ENCODE data around the gene MMP25. TPM values are rescaled to one million over a fixed set of nuclear protein-coding genes. Genes with fewer than 3 reads are reported as not detected.

Gene MMP25
- total and polyA plus RNA-seq, 9 of the 15 experiments (the other 6 are each of a cell fraction or from before 2014, with no cell fraction given) = 0.03 to 0.04 TPM; not detected in 7

- TF ChIP-seq ZBTB34 (CRISPR knock-in tag; IDR thresholded peaks at IDR 0.05) = no peak
Observed at GRCh38 chr16:3059041-3059722, 12.8 kb downstream of the MMP25 start (continued).

GRCh38 chr16:3059723-3060242 lies 13.4 kb downstream of the MMP25 start:
- in situ Hi-C loops (cut with MboI) = no loop called here
- Histone ChIP-seq H3K36me3 (ENCODE audit: control insufficient read depth, insufficient read depth, low read length) (no peaks in the 10 kb centered on the region), H2AFZ (ENCODE audit: low read depth, low read length) (peak overlapping the region; percentile 97), H3K9ac (ENCODE audit: insufficient read depth in 1 of 2, low read depth in 2 of 2, low read length in 2 of 2) (peak overlapping the region; percentile 85 to 97; a peak in 3 of 4 replicates), H3K4me2 (ENCODE audit: insufficient read depth, low read length) (peak overlapping the region; percentile 84), H3K4me3 (peak overlapping the region; percentile 93), H3K9me1 (ENCODE audit: control insufficient read depth, insufficient read depth, low read length) (peaks cover 4% of the 10 kb centered on the region), H3K27me3 (ENCODE audit: control insufficient read depth in 2 of 2, insufficient read depth in 2 of 2, low read length in 2 of 2) (no peaks in the 10 kb centered on the region), H3K27ac (ENCODE audit: extremely low read depth, low read depth, low read length) (peak overlapping the region; percentile 83), H3K79me2 (ENCODE audit: control insufficient read depth, insufficient read depth, low read length) (peaks cover 2% of the 10 kb centered on the region; the same call in 2 of the 3 replicates), H3K4me1 (replicated peaks in 1 of 2; ENCODE audit: control insufficient read depth in 2 of 2, insufficient read depth in 2 of 2, low read length in 2 of 2) (peaks cover 8 to 39% of the 10 kb centered on the region in 2 experiments), H3K9me3 (replicated peaks; ENCODE audit: control insufficient read depth, insufficient read depth, low read depth, low read length) (no peaks in the 10 kb centered on the region), H4K20me1 (replicated peaks; ENCODE audit: control insufficient read depth, insufficient read depth, low read length) (0 out of 2 replicates have a peak, but pooled peaks cover 3% of the 10 kb centered on the region)
- WGBS (ENCODE audit: insufficient coverage, low coverage, missing lambda C conversion rate) = 25% methylated on average over 5 of the region's 9 CpGs
- ATAC-seq (no peak), DNase-seq (ENCODE audit: extremely low read depth in 1 of 4, low spot score in 3 of 4) (no peak), FAIRE-seq (no peak)
- intact Hi-C loops (cut with micrococcal nuclease) = loop anchor here (1.0 to 10.0 kb wide), 4 partner anchors 28 to 115 kb away; no protein-coding TSS in a partner anchor
- no TSS peak for BruUV-seq (replicated peaks)
- CTCF ChIA-PET (ENCODE audit: low intra/inter-chr PET ratio) = interaction anchor here (0.6 to 2.6 kb wide), 9 partner anchors 28 to 1194 kb away, joined by 3 to 20 read pairs (median 4); no protein-coding TSS in a partner anchor
- POLR2A ChIA-PET = interaction anchor here (0.6 to 1.0 kb wide), 5 partner anchors 16 to 103 kb away, joined by 3 to 4 read pairs (median 3); no protein-coding TSS in a partner anchor
- TF ChIP-seq ZBTB1 (CRISPR knock-in tag; IDR thresholded peaks at IDR 0.05; ENCODE audit: borderline replicate concordance, low read depth) (no peak), ZNF253 (CRISPR knock-in tag; conservative IDR thresholded peaks at IDR 0.05) (no peak), GMEB1 (CRISPR knock-in tag; IDR thresholded peaks at IDR 0.05) (no peak), CCNT2 (IDR thresholded peaks at IDR 0.05; ENCODE audit: borderline replicate concordance, extremely low read depth, insufficient read length, low read depth, low read length) (no peak), SMC3 (conservative IDR thresholded peaks at IDR 0.05; ENCODE audit: insufficient read depth, low read depth, low read length) (no peak), NFRKB (IDR thresholded peaks at IDR 0.05; ENCODE audit: low read depth) (0 out of 2 replicates have a peak, but pooled peaks have one; percentile 35), NR2C2 (CRISPR knock-in tag; IDR thresholded peaks at IDR 0.05) (no peak), NR2C2 (tag; IDR thresholded peaks at IDR 0.05) (peak; percentile 55), ZNF551 (CRISPR knock-in tag; IDR thresholded peaks at IDR 0.05) (no peak), SMARCA4 (IDR thresholded peaks at IDR 0.05) (peak; percentile 14; the same call in 1 of the 2 replicates), NR3C1 (CRISPR knock-in tag; IDR thresholded peaks at IDR 0.05) (0 out of 2 replicates have a peak, but pooled peaks have one; percentile 21), ARID1B (IDR thresholded peaks at IDR 0.05) (no peak), BRCA1 (IDR thresholded peaks at IDR 0.05) (no peak), BRCA1 (CRISPR knock-in tag; IDR thresholded peaks at IDR 0.05) (0 out of 2 replicates have a peak, but pooled peaks have one; percentile 18)

Measured in K562 (cell line).